Small intestine (tissue), 7 donors: Measurements from ENCODE around the gene KDM2A. TPM values are rescaled to one million over a fixed set of nuclear protein-coding genes. Genes with fewer than 3 reads are reported as not detected.

Experiments
- DNase-seq, 2 donors: peaks; one replicate each; pipeline versions ENCODE4 v3.0.0 to v3.0.0-alpha.2; 2013
- FAIRE-seq: peaks from 2 replicates; lab custom pipeline; 2012; peaks lifted over from hg19 to GRCh38; lab: Jason Lieb, UNC
- H3K27ac ChIP-seq, 3 donors: one replicate each; pipeline ENCODE4 v1.5.1; 2013; ENCODE audit warnings: low read length in 2 of 3, mild to moderate bottlenecking in 2 of 3, control low read depth in 1 of 3, inconsistent platforms in 1 of 3, low read depth in 1 of 3, moderate library complexity in 1 of 3
- H3K27me3 ChIP-seq, 3 donors: one replicate each; pipeline ENCODE4 v1.6.1; 2013; ENCODE audit warnings: low read length in 3 of 3, inconsistent platforms in 1 of 3; ENCODE audit not compliant: control insufficient read depth in 3 of 3, insufficient read depth in 3 of 3
- H3K36me3 ChIP-seq, 3 donors: one replicate each; pipeline ENCODE4 v1.6.1; 2013; ENCODE audit warnings: low read length in 3 of 3, inconsistent platforms in 1 of 3, low read depth in 1 of 3, mild to moderate bottlenecking in 1 of 3, moderate library complexity in 1 of 3; ENCODE audit not compliant: control insufficient read depth in 3 of 3, insufficient read depth in 2 of 3
- H3K4me1 ChIP-seq, 3 donors: one replicate each; pipeline ENCODE4 v1.6.1; 2013; ENCODE audit warnings: low read length in 2 of 3, inconsistent platforms in 1 of 3, low read depth in 1 of 3, mild to moderate bottlenecking in 1 of 3, moderate library complexity in 1 of 3; ENCODE audit not compliant: control insufficient read depth in 3 of 3, insufficient read depth in 2 of 3
- H3K4me3 ChIP-seq, 3 donors: one replicate each; pipeline ENCODE4 v1.5.1; 2013; ENCODE audit warnings: low read length in 3 of 3, control low read depth in 1 of 3, inconsistent platforms in 1 of 3, low read depth in 1 of 3, mild to moderate bottlenecking in 1 of 3, moderate library complexity in 1 of 3
- H3K9me3 ChIP-seq, 2 donors: one replicate each; pipeline ENCODE4 v1.6.1; 2013; ENCODE audit warnings: low read depth in 1 of 2, low read length in 1 of 2; ENCODE audit not compliant: control insufficient read depth in 2 of 2, insufficient read depth in 1 of 2
- WGBS, 3 donors: extraction: QIAGEN DNeasy Blood & Tissue Kit; methylation state at CpG; one replicate each; pipeline ENCODE4 v1.1.7; 2013; 5-methylcytosine and 5-hydroxymethylcytosine counted together
- polyA plus RNA-seq, 4 donors: library from polyadenylated mRNA; stranded (reverse) in 3 of 4; unstranded in 1 of 4; fragments of 200-250 nt in 3 of 4; fragments of 120-200 nt in 1 of 4; gene quantifications; one replicate each; pipeline versions ENCODE4 v1.2.1 to v1.2.3, GENCODE V29; 2013
- donor health status: healthy with polysubstance abuse.
- donor health status: control.
- donor health status: control.
- donor health status: Bipolar disorder and iron deficiency.
- donor health status: healthy.

The KDM2A gene
- polyA plus RNA-seq, 4 donors = 19.2 to 59.8 (median 24.7) TPM

GRCh38 chr11:67138922-67139321, 19.9 kb downstream of the KDM2A start:
- H3K4me1 ChIP-seq = no peaks in the 10 kb centered on the region
- WGBS, 3 donors = 88 to 92% (median 91%) methylated on average over 4 of the region's 4 CpGs
- H3K27me3 ChIP-seq = no peaks in the 10 kb centered on the region
- FAIRE-seq (no peak), DNase-seq (no peak)
- peaks cover 0 to 49% (median 18%) of the 10 kb centered on the region in 3 donors for H3K36me3 ChIP-seq
- H3K4me3 ChIP-seq = no peak overlapping the region
- no peaks in the 10 kb centered on the region for H3K9me3 ChIP-seq
- H3K27ac ChIP-seq = no peak overlapping the region

GRCh38 chr11:67146516-67147226, 27.6 kb downstream of the KDM2A start:
- WGBS, 3 donors = 67 to 80% (median 74%) methylated on average over 5 of the region's 5 CpGs
- H3K4me3 ChIP-seq = no peak overlapping the region
- DNase-seq (no peak), FAIRE-seq (no peak)
- no peaks in the 10 kb centered on the region for H3K27me3 ChIP-seq
- peaks cover 4 to 56% (median 5%) of the 10 kb centered on the region in 3 donors for H3K36me3 ChIP-seq
- H3K27ac ChIP-seq = no peak overlapping the region
- H3K4me1 ChIP-seq = no peaks in the 10 kb centered on the region
- H3K9me3 ChIP-seq = no peaks in the 10 kb centered on the region

DNA sequence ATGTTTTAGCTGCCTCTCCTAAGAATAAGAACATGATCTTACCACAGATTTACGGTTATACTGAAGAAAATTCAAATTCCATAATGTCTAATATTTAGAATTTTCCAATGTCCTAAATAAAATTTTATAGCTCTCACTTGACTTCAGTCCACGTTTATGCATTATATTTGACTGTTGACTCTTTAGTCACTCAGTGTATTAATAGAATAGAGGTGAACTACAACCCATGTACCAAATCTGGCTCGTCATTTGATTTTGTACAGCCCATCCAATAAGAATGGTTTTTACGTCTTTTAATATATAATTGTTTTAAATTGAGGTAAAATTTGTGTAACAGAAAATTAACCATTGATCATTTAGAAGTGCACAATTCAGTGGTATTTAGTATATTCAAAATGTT, 34.9 kb downstream of the KDM2A start:
- H3K27me3 ChIP-seq = no peaks in the 10 kb centered on the region
- peaks cover 2 to 33% (median 5%) of the 10 kb centered on the region in 3 donors for H3K36me3 ChIP-seq
- H3K4me3 ChIP-seq = no peak overlapping the region
- FAIRE-seq (no peak), DNase-seq (no peak)
- no peaks in the 10 kb centered on the region for H3K4me1 ChIP-seq
- 83 to 85% (median 85%) methylated on average over 4 of the region's 4 CpGs for WGBS, 3 donors
- no peak overlapping the region for H3K27ac ChIP-seq
- H3K9me3 ChIP-seq = no peaks in the 10 kb centered on the region

GRCh38 chr11:67154726-67155125, 35.7 kb downstream of the KDM2A start:
- H3K36me3 ChIP-seq = peaks cover 2 to 31% (median 5%) of the 10 kb centered on the region in 3 donors
- FAIRE-seq = no peak
- H3K4me1 ChIP-seq = no peaks in the 10 kb centered on the region
- DNase-seq = no peak
- H3K9me3 ChIP-seq = no peaks in the 10 kb centered on the region
- H3K4me3 ChIP-seq = no peak overlapping the region
- 98 to 100% (median 99%) methylated on average over 2 of the region's 2 CpGs for WGBS, 3 donors
- H3K27ac ChIP-seq = no peak overlapping the region
- H3K27me3 ChIP-seq = no peaks in the 10 kb centered on the region

- Histone ChIP-seq H3K9me3 (no peaks in the 10 kb centered on the region), H3K4me1 (no peaks in the 10 kb centered on the region), H3K36me3 (peaks cover 0 to 22% (median 0%) of the 10 kb centered on the region in 3 donors), H3K27me3 (no peaks in the 10 kb centered on the region), H3K4me3 (no peak overlapping the region), H3K27ac (no peak overlapping the region)
- 92 to 98% (median 95%) methylated on average over 4 of the region's 4 CpGs for WGBS, 3 donors
- DNase-seq (no peak), FAIRE-seq (no peak)
Measured at GRCh38 chr11:67157691-67158090, 38.6 kb downstream of the KDM2A start.

DNA sequence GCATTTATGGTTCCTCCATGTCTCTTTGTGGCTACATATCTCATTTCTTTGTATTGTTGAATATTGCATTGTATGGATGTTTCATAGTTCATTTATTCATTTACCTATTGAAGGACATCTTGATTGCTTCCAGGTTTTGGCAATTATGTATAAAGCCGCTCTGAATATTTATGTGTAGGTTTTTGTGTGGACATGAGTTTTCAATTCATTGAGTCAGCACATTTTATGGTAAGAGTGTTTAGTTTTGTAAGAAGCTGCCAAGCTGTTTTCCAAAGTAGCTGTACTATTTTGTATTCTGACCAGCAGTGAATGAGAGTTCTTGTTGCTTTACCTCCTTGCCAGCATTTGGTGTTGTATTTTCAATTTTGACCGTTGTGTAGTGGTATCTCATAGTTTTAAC, 39.2 kb downstream of the KDM2A start:
- WGBS, 3 donors = 72 to 87% (median 82%) methylated on average over 2 of the region's 2 CpGs
- no peak for FAIRE-seq

GRCh38 chr11:67160045-67160444, 41.0 kb downstream of the KDM2A start:
- Histone ChIP-seq H3K27me3 (no peaks in the 10 kb centered on the region), H3K36me3 (peaks cover 0 to 16% (median 0%) of the 10 kb centered on the region in 3 donors), H3K4me1 (no peaks in the 10 kb centered on the region), H3K27ac (no peak overlapping the region), H3K4me3 (no peak overlapping the region), H3K9me3 (no peaks in the 10 kb centered on the region)
- FAIRE-seq = no peak
- DNase-seq = no peak
- WGBS, 3 donors = 71 to 78% (median 76%) methylated on average over 2 of the region's 2 CpGs

More for the DNA sequence above, 39.2 kb downstream of the KDM2A start:
- Histone ChIP-seq H3K4me3 (no peak overlapping the region), H3K27ac (no peak overlapping the region), H3K4me1 (no peaks in the 10 kb centered on the region), H3K9me3 (no peaks in the 10 kb centered on the region), H3K27me3 (no peaks in the 10 kb centered on the region), H3K36me3 (peaks cover 0 to 19% (median 0%) of the 10 kb centered on the region in 3 donors)
- no peak for DNase-seq

DNA sequence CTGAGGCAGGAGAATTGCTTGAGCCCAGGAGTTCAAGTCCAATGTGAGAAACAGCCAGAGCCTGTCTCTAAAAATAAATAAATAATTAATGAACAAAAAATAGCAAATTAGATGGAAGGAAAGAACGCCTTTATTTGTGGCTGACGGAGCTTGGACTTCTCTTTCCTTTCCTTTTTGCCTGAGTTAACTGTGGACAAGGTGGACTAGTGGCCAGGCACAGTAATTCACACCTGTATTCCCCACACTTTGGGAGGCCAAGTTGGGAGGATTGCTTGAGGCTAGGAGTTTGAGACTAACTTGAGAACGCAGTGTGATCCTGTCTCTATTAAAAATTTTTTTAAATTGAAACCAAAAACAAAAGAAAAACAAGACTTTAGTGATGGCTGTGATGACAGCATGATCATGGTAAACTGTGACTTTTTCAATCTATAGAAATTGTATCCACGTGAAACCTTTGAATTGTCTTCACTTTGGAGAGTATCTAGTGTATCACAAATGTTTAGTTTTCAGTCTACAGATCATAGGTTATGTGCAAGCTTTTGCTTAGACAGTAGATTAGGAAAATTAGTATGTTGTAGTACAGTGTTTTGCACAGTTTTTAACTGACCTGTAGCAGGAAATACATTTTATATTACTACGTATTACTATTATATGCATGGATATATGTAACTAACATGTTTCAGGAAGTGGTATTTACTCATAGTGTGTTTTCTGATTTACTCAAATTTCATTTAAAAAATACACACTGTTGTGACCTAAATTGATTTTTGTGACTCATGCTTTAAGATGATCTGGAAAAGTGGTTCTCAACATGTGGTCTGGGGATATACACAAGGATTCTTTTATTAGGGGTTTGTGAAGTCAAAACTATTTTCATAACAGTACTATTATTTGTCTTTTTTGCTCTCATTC, 42.1 kb downstream of the KDM2A start:
- 81 to 91% (median 83%) methylated on average over 5 of the region's 5 CpGs for WGBS, 3 donors
- no peak overlapping the region for H3K27ac ChIP-seq
- H3K36me3 ChIP-seq = peaks cover 0 to 13% (median 0%) of the 10 kb centered on the region in 3 donors
- no peaks in the 10 kb centered on the region for H3K4me1 ChIP-seq
- no peaks in the 10 kb centered on the region for H3K9me3 ChIP-seq
- no peak for FAIRE-seq
- H3K27me3 ChIP-seq = no peaks in the 10 kb centered on the region
- H3K4me3 ChIP-seq = no peak overlapping the region
- no peak for DNase-seq
